Osteocyte (in vitro differentiated cells): ENCODE measurements around the gene PROS1. TPM values are rescaled to one million over a fixed set of nuclear protein-coding genes. Genes with fewer than 3 reads are reported as not detected.
"Not testable (repeated sequence)": the region's sequence is repeated elsewhere in the genome, so short reads cannot be mapped to it uniquely, and the experiment has no call there.

ENCODE experiments used
- DNase-seq: peaks from one replicate; pipeline ENCODE4 v3.0.0; 2021; ENCODE audit warnings: mixed read lengths; ENCODE audit not compliant: unreplicated experiment; ENCODE audit errors: extremely low spot score
- H3K27ac Mint-ChIP-seq: one replicate; pipeline ENCODE4 v1.8.0; 2021; ENCODE audit warnings: mild to moderate bottlenecking, mixed read lengths; ENCODE audit not compliant: unreplicated experiment
- H3K27me3 Mint-ChIP-seq: one replicate; pipeline ENCODE4 v1.8.0; 2021; ENCODE audit warnings: mixed read lengths; ENCODE audit not compliant: unreplicated experiment
- H3K36me3 Mint-ChIP-seq: one replicate; pipeline ENCODE4 v1.8.0; 2021; ENCODE audit warnings: mixed read lengths; ENCODE audit not compliant: unreplicated experiment
- H3K4me1 Mint-ChIP-seq: one replicate; pipeline ENCODE4 v1.8.0; 2021; ENCODE audit warnings: mixed read lengths; ENCODE audit not compliant: unreplicated experiment
- H3K4me3 Mint-ChIP-seq: one replicate; pipeline ENCODE4 v1.8.0; 2021; ENCODE audit warnings: mild to moderate bottlenecking, moderate library complexity, mixed read lengths; ENCODE audit not compliant: unreplicated experiment
- H3K9me3 Mint-ChIP-seq: one replicate; pipeline ENCODE4 v1.8.0; 2021; ENCODE audit warnings: mixed read lengths; ENCODE audit not compliant: unreplicated experiment
- CTCF ChIP-seq: fragments of 200-600 bp; sonication (generic); IDR thresholded peaks from 2 replicates; pipeline ENCODE4 v1.5.0; 2021; ENCODE audit warnings: antibody characterized with exemption, mild to moderate bottlenecking, moderate library complexity
- total RNA-seq: library from RNA; stranded (reverse); gene quantifications from 2 replicates; pipeline ENCODE4 v1.2.1, GENCODE V29; 2021

PROS1 gene
- total RNA-seq, 1 donor from 2014 or later, result 18.5 TPM

- Mint-ChIP-seq H3K4me3 (peak within 1 kb of the TSS; percentile 90), H3K27me3 (peaks cover 4% of the 10 kb centered on the region), H3K27ac (peak within 1 kb of the TSS; percentile 96), H3K9me3 (no peaks in the 10 kb centered on the region), H3K4me1 (peaks cover 22% of the 10 kb centered on the region), H3K36me3 (no peaks in the 10 kb centered on the region)
- DNase-seq, result peak; percentile 98
- no peak for TF ChIP-seq CTCF
Measured at GRCh38 chr3:93979850-93980676, 6.4 kb upstream of the PROS1 start, which contains the start of gene ARL13B. TSS of gene ARL13B (plus strand) at chr3:93980155. CDS start at chr3:93980424, 269 bp downstream.

GRCh38 chr3:93969997-93970396, 3.7 kb downstream of the PROS1 start:
- H3K9me3 Mint-ChIP-seq, result no peaks in the 10 kb centered on the region
- no peaks in the 10 kb centered on the region for H3K27me3 Mint-ChIP-seq
- H3K4me1 Mint-ChIP-seq, result peaks cover 22% of the 10 kb centered on the region
- no peak for TF ChIP-seq CTCF
- no peak for DNase-seq
- H3K27ac Mint-ChIP-seq, result no peak overlapping the region
- H3K36me3 Mint-ChIP-seq, result no peaks in the 10 kb centered on the region
- H3K4me3 Mint-ChIP-seq, result no peak overlapping the region

- H3K27me3 Mint-ChIP-seq, result no peaks in the 10 kb centered on the region
- no peaks in the 10 kb centered on the region for H3K9me3 Mint-ChIP-seq
- DNase-seq, result no peak
- H3K4me3 Mint-ChIP-seq, result no peak overlapping the region
- TF ChIP-seq CTCF, result no peak
- peak overlapping the region; percentile 31 for H3K27ac Mint-ChIP-seq
- H3K36me3 Mint-ChIP-seq, result no peaks in the 10 kb centered on the region
- H3K4me1 Mint-ChIP-seq, result peaks cover 22% of the 10 kb centered on the region
Measured at GRCh38 chr3:93969443-93969842, 4.3 kb downstream of the PROS1 start.

- H3K9me3 Mint-ChIP-seq, H3K27ac Mint-ChIP-seq, H3K4me1 Mint-ChIP-seq, DNase-seq, H3K4me3 Mint-ChIP-seq, H3K27me3 Mint-ChIP-seq, H3K36me3 Mint-ChIP-seq: not testable (repeated sequence)
Measured at GRCh38 chr3:93965106-93965505, 8.6 kb downstream of the PROS1 start.

GRCh38 chr3:93962798-93963197, 10.9 kb downstream of the PROS1 start:
- Mint-ChIP-seq H3K9me3 (no peaks in the 10 kb centered on the region), H3K27ac (no peak overlapping the region), H3K27me3 (peaks cover 2% of the 10 kb centered on the region), H3K4me3 (no peak overlapping the region), H3K36me3 (no peaks in the 10 kb centered on the region), H3K4me1 (no peaks in the 10 kb centered on the region)
- no peak for DNase-seq
- TF ChIP-seq CTCF, result no peak
